BJ (cell line): ENCODE data around the gene CUEDC2. TPM values are rescaled to one million over a fixed set of nuclear protein-coding genes. Genes with fewer than 3 reads are reported as not detected.

ENCODE experiments used
- CTCF ChIA-PET: fragments of 350-600 bp; formaldehyde crosslinking; extraction: SDS; loops from one replicate; lab custom pipeline; 2021; ENCODE audit warnings: antibody characterized with exemption, inconsistent platforms; lab: Yijun Ruan, JAX
- POLR2A ChIA-PET: fragments of 300-600 bp; sonication (Branson Sonifier 250); formaldehyde crosslinking; extraction: SDS; loops from one replicate; lab custom pipeline; 2021; ENCODE audit warnings: antibody characterized with exemption; lab: Charles Lee
- DNase-seq: peaks from one replicate; pipeline ENCODE4 v3.0.0-alpha.2; 2011; ENCODE audit warnings: low read depth
- H3K27me3 ChIP-seq: 2 replicates; pipeline ENCODE4 v1.6.0; 2011; ENCODE audit warnings: low read length; ENCODE audit not compliant: control insufficient read depth, insufficient read depth
- H3K36me3 ChIP-seq: 2 replicates; pipeline ENCODE4 v1.5.1; 2011; ENCODE audit warnings: low read length; ENCODE audit not compliant: control insufficient read depth, insufficient read depth
- H3K4me3 ChIP-seq: 2 replicates; pipeline ENCODE4 v1.5.1; 2011; ENCODE audit warnings: low read depth, mild to moderate bottlenecking, control low read depth, low read length
- polyA plus RNA-seq: library from polyadenylated mRNA; depleted of rRNA; stranded (reverse); fragments of >200 nt; gene quantifications from 2 replicates; pipeline ENCODE4 v1.2.3, GENCODE V29; 2011
- TF ChIP-seq, protein P1 (sequence below): IDR thresholded peaks from 2 replicates; pipeline ENCODE4 v1.5.1; 2011; ENCODE audit warnings: low read depth, mild to moderate bottlenecking, control low read depth, inconsistent platforms, low read length, moderate library complexity; ENCODE audit not compliant: insufficient read depth

Gene CUEDC2
- polyA plus RNA-seq, 1 experiment: 74.4 TPM

- Histone ChIP-seq H3K27me3 (no peaks in the 10 kb centered on the region), H3K4me3 (no peak overlapping the region), H3K36me3 (peaks cover 10% of the 10 kb centered on the region)
- DNase-seq: no peak
- TF ChIP-seq, protein P1, sequence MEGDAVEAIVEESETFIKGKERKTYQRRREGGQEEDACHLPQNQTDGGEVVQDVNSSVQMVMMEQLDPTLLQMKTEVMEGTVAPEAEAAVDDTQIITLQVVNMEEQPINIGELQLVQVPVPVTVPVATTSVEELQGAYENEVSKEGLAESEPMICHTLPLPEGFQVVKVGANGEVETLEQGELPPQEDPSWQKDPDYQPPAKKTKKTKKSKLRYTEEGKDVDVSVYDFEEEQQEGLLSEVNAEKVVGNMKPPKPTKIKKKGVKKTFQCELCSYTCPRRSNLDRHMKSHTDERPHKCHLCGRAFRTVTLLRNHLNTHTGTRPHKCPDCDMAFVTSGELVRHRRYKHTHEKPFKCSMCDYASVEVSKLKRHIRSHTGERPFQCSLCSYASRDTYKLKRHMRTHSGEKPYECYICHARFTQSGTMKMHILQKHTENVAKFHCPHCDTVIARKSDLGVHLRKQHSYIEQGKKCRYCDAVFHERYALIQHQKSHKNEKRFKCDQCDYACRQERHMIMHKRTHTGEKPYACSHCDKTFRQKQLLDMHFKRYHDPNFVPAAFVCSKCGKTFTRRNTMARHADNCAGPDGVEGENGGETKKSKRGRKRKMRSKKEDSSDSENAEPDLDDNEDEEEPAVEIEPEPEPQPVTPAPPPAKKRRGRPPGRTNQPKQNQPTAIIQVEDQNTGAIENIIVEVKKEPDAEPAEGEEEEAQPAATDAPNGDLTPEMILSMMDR: no peak
- ChIA-PET POLR2A (no interaction called here), CTCF (interaction anchor here (0.8 to 2.1 kb wide), 2 partner anchors 73 to 108 kb away, joined by 3 to 4 read pairs; no protein-coding TSS in a partner anchor)
These were observed 43.2 kb upstream of the CUEDC2 start for GRCh38 chr10:102475451-102476040.

DNA sequence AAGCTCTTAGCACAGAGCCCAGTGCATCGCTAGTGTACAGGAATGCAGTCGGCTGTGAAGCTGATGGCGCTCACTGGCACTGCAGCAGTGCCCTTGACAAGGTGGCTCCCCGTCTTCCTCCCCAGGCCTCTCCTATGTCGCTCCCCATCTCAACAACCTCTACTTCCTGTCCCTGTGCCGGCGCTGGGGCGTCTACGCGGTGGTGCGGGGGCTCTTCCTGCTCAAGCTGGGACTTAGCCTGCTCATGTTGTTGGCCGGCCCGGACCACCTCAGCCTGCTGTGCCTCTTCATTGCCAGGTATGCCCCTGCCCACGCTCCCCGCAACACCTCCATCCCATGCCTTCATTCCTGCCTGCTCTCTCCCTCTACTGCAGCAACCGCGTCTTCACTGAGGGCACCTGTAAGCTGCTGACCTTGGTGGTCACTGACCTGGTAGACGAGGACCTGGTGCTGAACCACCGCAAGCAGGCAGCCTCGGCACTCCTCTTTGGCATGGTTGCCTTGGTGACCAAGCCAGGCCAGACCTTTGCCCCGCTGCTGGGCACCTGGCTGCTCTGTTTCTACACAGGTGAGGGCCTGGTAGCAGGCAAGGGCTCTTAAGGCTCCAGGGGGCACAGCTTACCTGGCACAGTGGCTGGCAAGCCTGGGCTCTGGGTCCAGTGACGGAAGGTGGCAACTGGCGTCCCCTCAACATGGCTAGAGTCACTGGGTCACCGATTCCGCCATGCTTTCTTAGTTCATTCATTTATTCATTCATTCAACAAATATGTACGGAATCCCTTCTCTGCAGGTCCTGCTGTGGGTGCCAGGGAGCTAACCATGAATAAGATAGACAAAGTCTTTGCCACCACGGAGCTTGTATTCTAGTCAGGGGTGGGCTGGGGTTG lies 41.3 kb upstream of the CUEDC2 start:
- TF ChIP-seq, protein P1: no peak
- DNase-seq: no peak
- ChIA-PET POLR2A (no interaction called here), CTCF (interaction anchor here (0.8 to 1.8 kb wide), 5 partner anchors 12 to 304 kb away, joined by 3 to 5 read pairs (median 4); no protein-coding TSS in a partner anchor)
- H3K4me3 ChIP-seq: no peak overlapping the region
- no peaks in the 10 kb centered on the region for H3K27me3 ChIP-seq
- no peaks in the 10 kb centered on the region; the same call in 1 of the 2 replicates for H3K36me3 ChIP-seq

GRCh38 chr10:102470579-102471546 lies 38.5 kb upstream of the CUEDC2 start:
- POLR2A ChIA-PET: no interaction called here
- TF ChIP-seq, protein P1: no peak

DNA sequence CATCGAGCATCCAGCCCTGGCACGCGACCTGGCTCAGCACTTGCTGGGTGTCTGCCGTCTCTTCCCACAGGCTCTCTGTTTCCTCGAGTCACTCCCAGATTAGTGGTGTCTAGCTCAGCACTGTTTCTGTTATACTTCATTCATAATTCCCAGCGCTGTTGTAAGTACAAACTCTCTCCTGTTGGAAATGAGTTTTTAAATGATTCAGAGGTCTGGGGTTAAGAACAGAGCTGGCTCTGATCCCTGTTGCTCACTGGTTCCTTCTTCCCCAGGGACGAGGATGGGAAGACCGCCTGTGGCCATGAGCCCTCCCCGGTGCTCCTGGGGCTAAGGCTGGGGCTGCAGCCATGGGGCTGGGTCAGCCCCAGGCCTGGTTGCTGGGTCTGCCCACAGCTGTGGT lies 36.3 kb upstream of the CUEDC2 start:
- CTCF ChIA-PET: interaction anchor here (2.3 kb wide), 1 partner anchor 10 kb away, joined by 16 read pairs; no protein-coding TSS in a partner anchor
- H3K36me3 ChIP-seq: no peaks in the 10 kb centered on the region; the same call in 1 of the 2 replicates
- POLR2A ChIA-PET: no interaction called here
- TF ChIP-seq, protein P1: no peak
- no peak for DNase-seq
- no peaks in the 10 kb centered on the region for H3K27me3 ChIP-seq
- no peak overlapping the region for H3K4me3 ChIP-seq

More at GRCh38 chr10:102470579-102471546, 38.5 kb upstream of the CUEDC2 start:
- Histone ChIP-seq H3K4me3 (no peak overlapping the region), H3K27me3 (no peaks in the 10 kb centered on the region), H3K36me3 (no peaks in the 10 kb centered on the region; the same call in 1 of the 2 replicates)
- no peak for DNase-seq
- CTCF ChIA-PET: interaction anchor here (1.1 kb wide), 1 partner anchor 113 kb away, joined by 3 read pairs; no protein-coding TSS in a partner anchor
